NCI-H748 treated with DMSO at 0.1 percent for 48 hours (cell line): ENCODE measurements around the gene BANF1.
A peak's percentile ranks its signal among the peaks of the same experiment; 100 is the strongest.

ENCODE experiments used
- DNase-seq: peaks from one replicate; lab custom pipeline; 2025; lab: John Stamatoyannopoulos, UW

Gene BANF1, protein sequence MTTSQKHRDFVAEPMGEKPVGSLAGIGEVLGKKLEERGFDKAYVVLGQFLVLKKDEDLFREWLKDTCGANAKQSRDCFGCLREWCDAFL

DNA sequence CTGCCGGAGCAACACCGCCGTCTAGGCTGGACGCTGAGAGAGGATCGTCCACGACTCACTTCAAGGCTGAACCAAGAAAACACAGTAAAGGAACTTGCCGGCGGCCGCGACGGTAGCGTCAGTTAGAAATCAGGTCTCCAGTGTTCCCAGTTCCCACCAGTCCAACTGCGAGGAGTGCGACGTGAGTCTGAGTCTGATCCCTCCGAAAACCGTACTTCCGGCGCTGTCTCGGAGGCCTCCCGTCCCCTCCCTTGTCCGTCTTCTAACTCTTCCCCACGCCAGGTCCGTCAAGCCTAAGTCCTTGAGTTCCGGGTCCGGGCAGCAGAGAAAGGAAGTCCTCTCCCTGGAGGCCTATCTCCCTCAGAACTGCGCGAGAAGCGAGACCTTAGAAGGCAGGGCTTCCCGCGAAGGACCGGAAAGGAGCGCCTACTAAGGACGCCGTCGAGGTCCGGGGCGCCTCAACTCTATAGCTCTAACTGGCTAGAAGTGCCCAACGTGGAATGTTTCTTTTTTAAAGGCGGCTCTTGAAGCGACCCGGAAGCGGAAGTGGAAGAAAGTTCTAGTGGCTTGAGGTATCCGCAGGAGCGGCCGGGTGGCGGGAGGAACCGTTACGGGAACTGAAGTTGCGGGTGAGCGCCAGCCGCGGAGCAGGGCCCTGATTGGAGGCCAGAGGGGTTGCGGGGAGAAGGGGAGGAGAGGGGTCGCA is at the start of gene BANF1, which contains the start of gene EIF1AD:
Gene BANF1, plus strand, starts transcription at position 562 of the 706 bp plus-strand sequence. CDS start 748 bp downstream, outside the sequence.
Gene EIF1AD, minus strand, starts transcription at position 216 of the 706 bp plus-strand sequence. CDS start 1,768 bp downstream, outside the sequence.
- DNase-seq = peak; percentile 98

DNA sequence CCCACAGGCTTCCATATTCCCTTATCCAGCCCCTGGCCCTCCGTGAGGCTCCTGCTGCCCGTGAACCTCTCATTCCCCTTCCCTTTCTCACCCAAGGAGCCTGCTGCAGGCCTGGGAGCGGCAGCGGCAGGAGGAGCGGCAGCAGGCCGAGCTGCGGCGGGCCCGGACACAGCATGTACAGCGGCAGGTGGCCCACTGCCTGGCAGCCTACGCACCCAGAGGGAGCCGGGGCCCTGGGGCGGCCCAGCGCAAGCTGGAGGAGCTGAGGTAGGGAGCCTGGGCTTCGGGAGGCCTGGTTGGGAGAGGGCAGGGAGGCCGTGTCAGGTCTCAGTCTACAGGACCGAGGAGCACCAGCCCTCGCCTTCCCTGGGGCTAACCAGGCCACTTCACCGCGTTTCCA is 48.8 kb upstream of the BANF1 start:
- DNase-seq = no peak

DNA sequence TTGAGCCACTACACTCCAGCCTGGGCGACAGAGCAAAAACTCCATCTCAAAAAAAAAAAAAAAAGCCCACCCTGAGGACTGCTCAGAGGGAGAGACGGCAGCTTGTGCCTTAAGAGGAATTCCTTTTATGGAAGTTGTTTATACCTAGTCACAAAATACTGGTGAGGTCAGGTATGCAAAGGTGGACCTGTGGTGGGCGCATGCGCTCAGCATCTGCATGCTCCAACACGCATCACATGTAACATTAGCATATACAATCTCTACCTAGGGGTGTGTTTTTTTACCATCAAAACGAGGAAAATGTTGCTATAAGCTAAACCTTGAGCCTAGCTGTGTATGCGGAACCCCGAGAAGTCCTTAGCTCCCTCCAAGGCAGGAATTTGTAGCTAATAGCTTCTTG is 47.5 kb upstream of the BANF1 start:
- DNase-seq = no peak

DNA sequence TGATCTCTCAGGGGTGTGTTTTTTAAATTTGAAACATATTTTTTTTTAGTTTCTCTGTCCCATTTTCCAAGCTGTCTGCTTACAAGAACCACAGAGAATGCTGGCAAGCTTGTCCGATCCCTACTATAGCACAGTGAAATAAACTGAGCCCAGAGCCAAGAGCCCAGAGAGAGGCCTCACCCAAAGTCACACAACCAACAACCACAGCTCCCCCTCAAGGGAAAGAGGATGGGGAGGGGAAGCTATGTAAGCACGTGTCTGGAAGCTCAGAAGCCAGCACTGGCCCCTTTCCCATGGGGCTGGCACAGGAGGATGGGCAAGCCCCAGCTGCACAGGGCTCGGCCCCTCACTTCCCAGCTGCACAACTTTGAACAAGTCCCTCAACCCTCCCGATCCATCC is 44.0 kb upstream of the BANF1 start:
- no peak for DNase-seq

DNA sequence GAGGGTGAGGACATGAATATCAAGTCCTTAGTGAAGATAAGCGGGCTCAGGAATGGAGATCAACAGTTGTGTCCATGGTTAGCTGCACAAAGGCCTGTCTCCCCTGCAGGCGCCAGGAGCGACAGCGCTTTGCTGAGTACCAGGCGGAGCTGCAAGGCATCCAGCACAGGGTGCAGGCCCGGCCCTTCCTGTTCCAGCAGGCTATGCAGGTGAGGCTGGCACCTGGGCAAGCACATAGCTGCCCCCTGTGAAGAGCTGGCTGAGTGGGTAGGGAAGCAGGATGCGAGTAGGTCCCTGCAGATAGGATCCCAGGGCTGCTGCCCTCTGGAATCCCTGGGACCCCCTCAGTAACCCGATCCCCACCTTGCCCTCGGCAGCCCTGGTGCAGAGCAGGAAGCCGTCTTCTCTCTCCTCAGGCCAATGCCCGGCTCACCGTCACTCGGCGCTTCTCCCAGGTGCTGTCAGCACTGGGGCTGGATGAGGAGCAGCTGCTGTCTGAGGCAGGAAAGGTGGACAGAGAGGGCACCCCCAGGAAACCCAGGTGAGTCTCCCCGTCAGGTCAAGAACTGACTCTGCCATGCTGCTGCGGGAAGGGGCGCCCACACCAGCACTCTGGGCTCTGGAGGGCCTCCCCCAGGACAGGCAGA is 43.4 kb upstream of the BANF1 start:
- no peak for DNase-seq

DNA sequence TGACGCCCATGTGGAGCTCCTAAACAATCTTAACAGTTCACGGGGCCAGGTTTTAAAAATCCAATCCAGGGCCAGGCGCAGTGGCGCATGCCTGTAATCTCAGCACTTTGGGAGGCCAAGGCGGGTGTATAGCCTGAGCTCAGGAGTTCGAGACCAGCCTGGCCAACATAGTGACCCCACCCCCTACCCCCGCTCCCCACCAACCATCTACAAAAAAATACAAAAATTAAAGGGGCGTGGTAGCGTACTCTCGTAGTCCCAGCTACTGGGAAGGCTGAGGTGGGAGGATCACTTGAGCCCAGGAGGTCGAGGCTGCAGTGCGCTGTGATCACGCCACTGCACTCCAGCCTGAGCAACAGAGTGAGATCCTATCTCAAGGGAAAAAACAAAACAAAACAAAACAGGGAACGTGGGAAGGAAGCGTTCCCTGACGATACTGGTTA is 41.5 kb upstream of the BANF1 start:
- no peak for DNase-seq

DNA sequence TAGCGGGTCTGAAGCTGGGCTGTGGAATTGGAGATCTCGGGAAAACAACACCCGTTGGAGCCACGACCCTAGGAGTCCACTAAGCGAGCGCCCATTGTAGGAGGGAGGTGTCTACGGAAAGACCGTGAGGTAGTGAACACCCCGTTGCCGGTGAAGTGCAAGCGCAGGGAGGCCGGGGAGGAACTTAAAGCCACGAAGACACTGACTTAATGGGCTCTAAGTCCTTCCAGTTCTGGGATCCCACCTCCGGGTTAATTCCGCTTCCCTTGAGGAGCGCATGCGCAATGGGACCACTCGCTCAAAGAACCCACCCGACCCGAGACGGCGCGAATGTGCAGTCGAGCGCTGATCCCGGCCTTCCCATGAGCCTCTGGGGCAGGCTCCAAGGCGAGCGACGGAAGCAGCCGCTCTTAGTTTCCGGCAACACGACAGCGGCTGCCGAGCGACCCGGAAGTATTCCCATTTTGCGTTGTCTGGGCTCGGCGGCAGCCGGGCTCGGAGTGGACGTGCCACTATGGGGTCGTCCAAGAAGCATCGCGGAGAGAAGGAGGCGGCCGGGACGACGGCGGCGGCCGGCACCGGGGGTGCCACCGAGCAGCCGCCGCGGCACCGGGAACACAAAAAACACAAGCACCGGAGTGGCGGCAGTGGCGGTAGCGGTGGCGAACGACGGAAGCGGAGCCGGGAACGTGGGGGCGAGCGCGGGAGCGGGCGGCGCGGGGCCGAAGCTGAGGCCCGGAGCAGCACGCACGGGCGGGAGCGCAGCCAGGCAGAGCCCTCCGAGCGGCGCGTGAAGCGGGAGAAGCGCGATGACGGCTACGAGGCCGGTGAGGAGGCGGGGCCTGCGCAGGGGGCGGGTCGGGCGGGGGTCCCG is 40.8 kb upstream of the BANF1 start, which contains the start of gene SART1:
Gene SART1, plus strand, starts transcription at position 468 of the 874 bp plus-strand sequence. Its CDS starts 47 bp downstream, at position 515.
- peak; percentile 96 for DNase-seq

DNA sequence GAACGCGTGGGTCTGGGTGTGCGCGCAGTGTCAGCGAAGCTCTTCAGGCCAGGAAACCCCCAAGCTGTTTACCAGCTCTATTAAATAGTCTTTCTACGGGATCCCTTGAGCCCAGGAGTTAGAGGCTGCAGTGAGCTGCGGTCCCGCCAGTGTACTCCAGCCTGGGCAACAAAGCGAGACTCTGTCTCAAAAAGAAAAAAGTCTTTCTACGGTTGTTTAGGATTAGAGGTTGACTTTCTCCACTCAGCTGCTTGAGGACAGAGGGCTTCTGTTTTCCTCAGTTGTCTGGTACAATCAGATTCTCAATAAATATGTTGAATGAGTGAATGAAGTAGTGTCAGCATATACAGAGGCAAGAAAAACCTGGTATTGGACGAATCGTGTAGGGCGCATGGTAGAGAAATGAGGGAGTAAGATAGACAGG is 40.1 kb upstream of the BANF1 start:
- no peak for DNase-seq

DNA sequence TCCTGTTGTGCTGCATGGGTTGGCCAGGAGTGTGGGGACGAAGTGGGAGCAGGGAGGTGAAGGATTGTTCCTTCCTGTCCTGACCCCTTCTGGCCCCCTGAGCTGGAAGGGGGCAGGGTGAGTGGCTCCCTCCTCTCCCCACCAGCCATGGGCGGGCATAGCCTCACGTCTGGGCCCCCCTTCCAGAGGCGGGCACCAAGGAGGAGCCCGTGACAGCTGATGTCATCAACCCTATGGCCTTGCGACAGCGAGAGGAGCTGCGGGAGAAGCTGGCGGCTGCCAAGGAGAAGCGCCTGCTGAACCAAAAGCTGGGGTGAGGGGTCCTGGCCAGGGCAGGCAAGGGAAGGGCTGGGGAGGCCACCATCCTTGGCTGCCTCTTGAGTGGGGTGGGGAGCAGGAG is 37.4 kb upstream of the BANF1 start:
- no peak for DNase-seq

DNA sequence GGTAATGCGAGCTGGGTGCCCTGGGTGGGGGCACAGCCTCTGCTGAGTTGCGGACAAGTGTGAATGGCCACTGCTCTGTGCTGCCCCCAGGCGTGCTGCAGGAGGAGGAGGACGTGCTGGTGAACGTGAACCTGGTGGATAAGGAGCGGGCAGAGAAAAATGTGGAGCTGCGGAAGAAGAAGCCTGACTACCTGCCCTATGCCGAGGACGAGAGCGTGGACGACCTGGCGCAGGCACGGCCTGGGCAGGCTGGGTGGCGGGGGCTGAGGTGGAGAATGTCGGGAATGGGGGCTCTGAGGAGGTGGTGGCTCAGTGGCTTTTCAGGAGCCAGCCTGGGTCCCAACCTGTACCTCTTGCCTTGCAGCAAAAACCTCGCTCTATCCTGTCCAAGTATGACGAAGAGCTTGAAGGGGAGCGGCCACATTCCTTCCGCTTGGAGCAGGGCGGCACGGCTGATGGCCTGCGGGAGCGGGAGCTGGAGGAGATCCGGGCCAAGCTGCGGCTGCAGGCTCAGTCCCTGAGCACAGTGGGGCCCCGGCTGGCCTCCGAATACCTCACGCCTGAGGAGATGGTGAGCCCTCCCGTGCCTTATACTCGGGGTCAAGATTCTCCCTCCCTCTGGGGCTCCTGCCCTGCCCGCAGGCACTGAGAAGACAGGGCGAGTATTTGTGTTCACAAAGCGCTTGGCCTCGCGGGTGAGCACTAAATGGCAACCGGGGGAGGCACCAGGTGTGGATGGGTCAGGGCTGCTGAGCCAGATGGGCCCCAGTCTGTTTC is 36.1 kb upstream of the BANF1 start:
- no peak for DNase-seq

DNA sequence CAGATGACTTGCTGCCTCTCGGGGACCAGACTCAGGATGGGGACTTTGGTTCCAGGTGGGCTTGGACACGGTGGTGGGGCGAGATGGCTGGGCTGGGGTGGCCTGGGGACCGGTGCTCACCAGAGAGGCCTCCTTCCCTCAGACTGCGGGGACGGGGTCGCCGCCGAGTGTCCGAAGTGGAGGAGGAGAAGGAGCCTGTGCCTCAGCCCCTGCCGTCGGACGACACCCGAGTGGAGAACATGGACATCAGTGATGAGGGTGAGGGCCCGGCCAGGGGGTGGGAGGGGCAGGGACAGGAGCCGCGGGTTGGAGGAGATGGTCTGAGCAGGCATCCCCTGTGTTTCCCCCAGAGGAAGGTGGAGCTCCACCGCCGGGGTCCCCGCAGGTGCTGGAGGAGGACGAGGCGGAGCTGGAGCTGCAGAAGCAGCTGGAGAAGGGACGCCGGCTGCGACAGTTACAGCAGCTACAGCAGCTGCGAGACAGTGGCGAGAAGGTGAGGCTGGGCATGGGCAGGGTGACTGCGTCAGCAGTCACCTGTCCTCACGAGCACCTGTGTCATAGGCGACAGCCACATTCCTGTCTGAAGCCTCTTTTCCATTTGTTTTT is 34.9 kb upstream of the BANF1 start:
- no peak for DNase-seq

DNA sequence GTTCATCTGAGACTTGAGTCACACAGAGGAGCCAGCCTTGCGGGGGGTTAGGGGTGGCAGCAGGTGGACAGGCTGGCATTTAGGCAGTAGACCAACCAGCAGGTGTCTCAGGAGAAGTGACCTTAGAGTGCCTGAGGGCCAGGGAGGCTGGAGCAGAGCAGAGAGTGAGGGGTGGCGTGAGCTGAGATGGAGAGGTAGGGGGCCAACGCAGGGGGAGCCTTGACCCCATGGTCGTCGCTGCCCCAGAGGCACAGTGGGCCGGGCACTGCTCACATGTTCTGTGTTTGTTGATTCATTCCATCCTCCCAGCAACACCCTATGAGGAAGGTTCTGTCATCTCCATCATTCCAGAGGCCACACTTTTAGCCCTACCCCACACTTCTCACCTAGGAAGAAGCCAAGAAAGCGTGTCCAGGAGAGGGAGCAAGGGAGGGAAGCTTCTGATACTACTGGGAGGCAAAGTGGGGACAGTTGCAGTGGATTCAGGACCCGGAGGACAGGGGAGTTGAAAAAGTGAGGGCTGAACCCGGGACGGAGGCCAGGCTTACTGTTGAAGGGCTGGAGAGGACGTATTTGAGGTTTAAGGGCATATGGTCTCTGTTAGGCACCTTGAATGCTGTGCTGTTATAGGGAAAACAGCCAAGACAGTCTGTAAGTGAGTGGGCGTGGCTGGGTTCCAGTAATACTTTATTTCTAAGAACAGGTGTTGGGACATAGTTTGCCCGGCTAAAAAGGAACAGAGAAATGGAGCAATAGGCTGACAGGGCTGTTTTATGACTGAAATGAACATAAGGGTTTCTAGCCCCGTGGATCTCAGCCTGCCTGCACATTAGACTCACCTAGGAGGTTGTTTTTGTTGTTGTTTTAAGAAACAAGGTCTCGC is 33.5 kb upstream of the BANF1 start:
- no peak for DNase-seq

DNA sequence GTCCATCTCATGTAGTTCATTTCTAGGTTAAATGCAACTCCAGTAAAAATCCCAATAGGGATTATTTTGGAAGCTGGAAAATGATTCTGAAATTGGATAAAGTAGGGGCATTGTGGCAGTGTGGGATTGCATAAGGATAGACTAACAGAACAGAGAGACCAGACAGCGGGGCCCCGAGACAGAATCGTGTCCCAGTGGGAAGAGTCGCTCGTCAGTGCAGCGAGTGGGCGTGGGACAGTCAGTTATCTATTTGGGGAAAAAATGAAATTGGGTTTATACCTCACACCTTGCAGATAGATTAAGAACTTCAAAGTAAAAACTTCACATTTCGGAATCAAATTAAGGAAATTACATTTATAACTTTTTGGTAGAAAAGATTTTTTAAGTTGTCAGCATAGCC is 30.2 kb upstream of the BANF1 start:
- DNase-seq = no peak

DNA sequence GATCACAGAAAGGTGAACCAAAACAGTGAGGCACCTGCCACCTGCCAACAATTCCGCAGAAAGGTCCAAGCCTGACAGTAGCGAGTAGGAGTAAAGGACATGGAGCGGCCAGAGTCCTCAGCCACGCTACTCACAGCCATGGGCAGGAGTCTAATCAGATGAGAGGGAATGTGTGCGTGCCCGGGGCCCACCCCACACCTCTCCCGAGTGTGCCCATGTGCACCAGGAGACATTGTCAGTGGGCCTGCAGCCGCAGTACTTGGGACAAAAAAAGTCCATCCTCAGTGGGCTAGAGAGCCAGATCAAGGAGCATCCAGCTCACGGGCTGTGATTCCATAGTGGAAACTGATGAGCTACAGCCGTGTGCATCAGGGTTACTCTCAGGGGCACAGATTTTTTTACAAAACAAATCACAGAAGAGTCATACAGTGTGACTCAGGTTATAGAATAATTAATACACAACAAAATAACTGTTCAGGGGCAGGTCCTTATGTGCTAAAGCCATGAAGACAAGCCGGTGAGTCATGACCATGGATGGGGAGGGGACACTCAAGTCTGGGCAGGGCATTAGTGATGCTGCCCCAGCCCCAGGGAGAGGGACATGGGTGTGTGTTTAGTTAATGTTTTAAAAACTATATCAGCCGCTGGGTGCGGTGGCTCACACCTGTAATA is 28.7 kb upstream of the BANF1 start:
- DNase-seq = no peak

DNA sequence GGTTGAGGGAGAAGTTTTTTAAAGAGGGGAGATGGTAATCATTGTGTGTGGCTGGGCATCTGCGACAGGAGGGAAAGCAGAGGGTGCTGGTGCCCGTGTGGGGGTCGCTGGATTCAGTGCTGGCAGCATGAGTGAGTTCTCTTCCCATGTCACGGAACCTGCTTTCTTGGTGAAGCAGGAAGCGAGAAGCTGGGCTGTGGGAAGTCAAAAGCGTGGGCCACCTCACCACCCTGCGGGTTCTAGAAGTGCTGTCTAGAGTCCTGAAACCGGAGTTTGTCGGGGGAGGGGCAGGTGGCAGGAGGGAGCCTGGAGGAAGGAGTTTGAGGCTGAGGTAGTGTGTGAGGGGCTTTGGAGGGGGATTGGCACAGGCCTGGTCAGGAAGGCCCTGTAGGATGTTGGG is 26.5 kb upstream of the BANF1 start:
- DNase-seq = no peak

DNA sequence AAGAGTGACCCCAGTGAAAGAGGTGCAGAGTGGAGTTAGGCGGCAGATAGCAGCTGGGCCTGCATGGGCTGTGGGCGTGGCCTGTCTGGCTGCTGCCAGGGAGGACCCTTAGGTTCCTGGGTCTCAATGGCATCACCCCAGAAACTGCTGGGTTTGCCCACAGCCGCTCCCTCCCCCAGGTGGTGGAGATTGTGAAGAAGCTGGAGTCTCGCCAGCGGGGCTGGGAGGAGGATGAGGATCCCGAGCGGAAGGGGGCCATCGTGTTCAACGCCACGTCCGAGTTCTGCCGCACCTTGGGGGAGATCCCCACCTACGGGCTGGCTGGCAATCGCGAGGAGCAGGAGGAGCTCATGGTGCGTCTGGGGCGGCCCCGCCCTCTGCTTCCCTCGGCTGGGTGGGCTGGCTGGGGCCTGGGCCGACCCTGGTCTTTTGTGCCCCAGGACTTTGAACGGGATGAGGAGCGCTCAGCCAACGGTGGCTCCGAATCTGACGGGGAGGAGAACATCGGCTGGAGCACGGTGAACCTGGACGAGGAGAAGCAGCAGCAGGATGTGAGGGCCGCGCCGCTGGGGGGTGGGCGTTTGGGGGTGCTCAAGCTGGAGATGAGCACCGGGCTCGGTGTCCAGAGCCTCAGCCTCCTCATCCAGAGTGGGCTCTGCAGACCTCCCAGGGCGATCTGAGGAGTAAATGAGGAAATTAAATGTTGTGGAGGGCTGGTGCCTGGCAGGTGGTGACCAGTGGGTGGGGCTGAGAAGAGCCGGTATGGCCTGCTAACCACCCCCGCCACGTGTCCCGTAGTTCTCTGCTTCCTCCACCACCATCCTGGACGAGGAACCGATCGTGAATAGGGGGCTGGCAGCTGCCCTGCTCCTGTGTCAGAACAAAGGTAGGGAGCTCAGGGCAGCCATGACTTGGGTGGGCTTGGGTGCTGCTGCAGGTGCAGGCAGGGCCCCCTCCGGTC is 25.8 kb upstream of the BANF1 start:
- DNase-seq = no peak

DNA sequence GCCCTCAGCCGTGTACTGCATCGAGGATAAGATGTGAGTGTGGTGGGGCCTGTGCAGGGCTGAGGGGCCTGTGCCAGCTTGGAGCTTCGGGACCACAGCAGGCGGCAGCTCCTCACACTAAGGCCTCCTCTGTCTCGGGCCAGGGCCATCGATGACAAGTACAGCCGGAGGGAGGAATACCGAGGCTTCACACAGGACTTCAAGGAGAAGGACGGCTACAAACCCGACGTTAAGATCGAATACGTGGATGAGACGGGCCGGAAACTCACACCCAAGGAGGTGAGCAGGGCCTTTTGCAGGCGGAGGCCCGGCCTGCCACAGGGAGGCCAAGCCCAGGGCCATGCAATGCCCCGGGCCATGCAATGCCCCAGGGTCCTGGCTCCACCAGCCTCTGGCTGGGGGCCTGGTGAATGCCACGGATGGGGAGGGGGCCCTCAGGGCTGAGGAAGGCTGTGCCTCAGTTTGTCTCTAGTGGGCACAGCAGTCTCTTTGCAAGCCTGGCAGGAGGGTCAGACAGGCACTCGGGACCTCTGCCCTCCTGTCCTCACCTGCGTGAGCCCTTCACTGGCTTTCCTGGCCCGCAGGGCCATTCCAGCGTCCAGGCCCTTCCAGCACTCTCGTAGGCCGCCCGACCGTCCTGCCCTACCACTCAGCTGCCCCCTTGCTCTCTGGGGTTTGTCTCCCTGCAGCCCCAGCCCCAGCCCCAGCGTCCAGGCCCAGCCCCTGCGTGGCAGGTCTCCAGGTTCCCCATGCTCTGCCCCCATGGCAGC is 24.5 kb upstream of the BANF1 start:
- DNase-seq = no peak
